ENCODE data around the gene SNX6. TPM values are rescaled to one million over a fixed set of nuclear protein-coding genes. Genes with fewer than 3 reads are reported as not detected.
"Not testable (repeated sequence)": the region's sequence is repeated elsewhere in the genome, so short reads cannot be mapped to it uniquely, and the experiment has no call there.

The SNX6 gene
- total RNA-seq, 1 experiment from 2014 or later: 72.5 TPM

DNA sequence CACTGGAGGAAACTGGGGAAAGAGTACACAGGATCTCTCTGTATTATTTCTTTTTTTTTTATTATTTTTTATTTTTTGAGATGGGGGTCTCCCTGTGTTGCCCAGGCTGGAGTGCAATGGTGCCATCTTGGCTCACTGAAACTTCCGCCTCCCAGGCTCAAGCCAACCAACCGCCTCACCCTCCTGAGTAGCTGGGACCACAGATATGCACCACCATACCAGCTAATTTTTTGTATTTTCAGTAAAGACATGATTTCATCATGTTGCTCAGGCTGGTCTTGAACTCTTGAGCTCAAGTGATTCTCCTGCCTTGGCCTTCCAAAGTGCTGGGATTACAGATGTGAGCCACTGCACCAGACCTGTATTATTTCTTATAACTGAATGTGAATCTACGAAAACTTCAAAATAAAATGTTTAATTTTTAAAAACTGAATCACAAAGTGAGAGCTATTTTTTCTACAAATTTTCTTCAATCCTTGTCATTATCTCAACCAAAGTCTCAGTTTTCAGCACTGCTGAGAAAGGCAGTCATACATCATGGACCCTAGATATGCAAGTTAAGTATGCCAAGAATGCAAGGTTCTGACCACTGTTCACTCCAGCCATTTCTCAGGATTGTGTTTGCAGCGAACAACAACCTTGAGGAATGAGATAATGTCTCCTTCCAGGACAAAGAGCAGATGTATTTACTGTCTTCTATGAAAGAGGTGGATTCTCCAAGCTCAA, 92.8 kb downstream of the SNX6 start:
- H3K36me3 Mint-ChIP-seq (ENCODE audit: insufficient read depth, unreplicated experiment): peaks cover 62% of the 10 kb centered on the region
- intact Hi-C loops (cut with micrococcal nuclease): loop anchor here (5.0 kb wide), 1 partner anchor 205 kb away; no protein-coding TSS in a partner anchor
- no TSS peak for BruUV-seq (replicated peaks)
- no peak for DNase-seq (ENCODE audit: unreplicated experiment)
- peak overlapping the region; percentile 98 for H3K4me3 Mint-ChIP-seq (ENCODE audit: unreplicated experiment)
- POLR2A ChIA-PET: interaction anchor here (0.7 to 3.4 kb wide), 6 partner anchors 17 to 206 kb away, joined by 3 to 14 read pairs (median 5); partner anchors contain the start of gene SPTSSA
- H3K9me3 Mint-ChIP-seq (ENCODE audit: unreplicated experiment): no peaks in the 10 kb centered on the region
- TF ChIP-seq, protein P1, sequence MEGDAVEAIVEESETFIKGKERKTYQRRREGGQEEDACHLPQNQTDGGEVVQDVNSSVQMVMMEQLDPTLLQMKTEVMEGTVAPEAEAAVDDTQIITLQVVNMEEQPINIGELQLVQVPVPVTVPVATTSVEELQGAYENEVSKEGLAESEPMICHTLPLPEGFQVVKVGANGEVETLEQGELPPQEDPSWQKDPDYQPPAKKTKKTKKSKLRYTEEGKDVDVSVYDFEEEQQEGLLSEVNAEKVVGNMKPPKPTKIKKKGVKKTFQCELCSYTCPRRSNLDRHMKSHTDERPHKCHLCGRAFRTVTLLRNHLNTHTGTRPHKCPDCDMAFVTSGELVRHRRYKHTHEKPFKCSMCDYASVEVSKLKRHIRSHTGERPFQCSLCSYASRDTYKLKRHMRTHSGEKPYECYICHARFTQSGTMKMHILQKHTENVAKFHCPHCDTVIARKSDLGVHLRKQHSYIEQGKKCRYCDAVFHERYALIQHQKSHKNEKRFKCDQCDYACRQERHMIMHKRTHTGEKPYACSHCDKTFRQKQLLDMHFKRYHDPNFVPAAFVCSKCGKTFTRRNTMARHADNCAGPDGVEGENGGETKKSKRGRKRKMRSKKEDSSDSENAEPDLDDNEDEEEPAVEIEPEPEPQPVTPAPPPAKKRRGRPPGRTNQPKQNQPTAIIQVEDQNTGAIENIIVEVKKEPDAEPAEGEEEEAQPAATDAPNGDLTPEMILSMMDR (IDR thresholded peaks at IDR 0.05; ENCODE audit: unreplicated experiment): no peak
- no peak overlapping the region for H3K27ac Mint-ChIP-seq (ENCODE audit: low read depth, unreplicated experiment)
- peaks cover 4% of the 10 kb centered on the region for H3K4me1 Mint-ChIP-seq (ENCODE audit: insufficient read depth, unreplicated experiment)
- CTCF ChIA-PET: interaction anchor here (0.6 to 2.8 kb wide), 5 partner anchors 13 to 212 kb away, joined by 3 to 8 read pairs (median 3); no protein-coding TSS in a partner anchor
- no peaks in the 10 kb centered on the region for H3K27me3 Mint-ChIP-seq (ENCODE audit: insufficient read depth, unreplicated experiment)

DNA sequence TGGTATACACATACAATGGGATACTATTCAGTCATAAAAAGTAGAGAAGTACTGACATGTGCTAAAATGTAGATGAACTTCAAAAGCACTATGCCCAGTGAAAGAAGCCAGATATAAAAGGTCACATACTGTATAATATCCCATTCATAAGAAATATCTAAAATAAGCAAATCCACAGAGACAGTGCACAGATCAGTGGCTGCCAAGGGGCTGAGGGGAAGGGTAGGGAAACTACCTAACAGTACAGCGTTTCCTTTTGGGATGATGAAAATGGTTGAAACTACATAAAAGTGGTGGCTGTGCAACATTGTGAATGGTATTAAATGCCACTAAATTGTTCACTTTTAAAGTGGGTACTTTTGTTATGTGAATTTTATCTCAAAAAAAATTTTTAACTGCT, 102.4 kb downstream of the SNX6 start:
- no peak overlapping the region for H3K4me3 Mint-ChIP-seq (ENCODE audit: unreplicated experiment)
- H3K4me1 Mint-ChIP-seq (ENCODE audit: insufficient read depth, unreplicated experiment): no peaks in the 10 kb centered on the region
- H3K9me3 Mint-ChIP-seq (ENCODE audit: unreplicated experiment): no peaks in the 10 kb centered on the region
- TF ChIP-seq, protein P1 (IDR thresholded peaks at IDR 0.05; ENCODE audit: unreplicated experiment): no peak
- CTCF ChIA-PET: interaction anchor here (0.6 kb wide), 1 partner anchor 196 kb away, joined by 3 read pairs; no protein-coding TSS in a partner anchor
- H3K36me3 Mint-ChIP-seq (ENCODE audit: insufficient read depth, unreplicated experiment): peaks cover 100% of the 10 kb centered on the region
- intact Hi-C loops (cut with micrococcal nuclease): no loop called here
- POLR2A ChIA-PET: no interaction called here
- no peak for DNase-seq (ENCODE audit: unreplicated experiment)
- no peak overlapping the region for H3K27ac Mint-ChIP-seq (ENCODE audit: low read depth, unreplicated experiment)
- H3K27me3 Mint-ChIP-seq (ENCODE audit: insufficient read depth, unreplicated experiment): no peaks in the 10 kb centered on the region
- BruUV-seq (replicated peaks): no TSS peak

- intact Hi-C loops (cut with micrococcal nuclease); H3K27me3 Mint-ChIP-seq (ENCODE audit: insufficient read depth, unreplicated experiment); BruUV-seq (replicated peaks); H3K9me3 Mint-ChIP-seq (ENCODE audit: unreplicated experiment); H3K4me3 Mint-ChIP-seq (ENCODE audit: unreplicated experiment); H3K27ac Mint-ChIP-seq (ENCODE audit: low read depth, unreplicated experiment); H3K4me1 Mint-ChIP-seq (ENCODE audit: insufficient read depth, unreplicated experiment); DNase-seq (ENCODE audit: unreplicated experiment); POLR2A ChIA-PET: not testable (repeated sequence)
- CTCF ChIA-PET: interaction anchor here (0.6 to 1.0 kb wide), 2 partner anchors 12 to 14 kb away, joined by 3 to 4 read pairs; no protein-coding TSS in a partner anchor
- H3K36me3 Mint-ChIP-seq (ENCODE audit: insufficient read depth, unreplicated experiment): peaks cover 100% of the 10 kb centered on the region
Observed at GRCh38 chr14:34524216-34524615, 105.7 kb downstream of the SNX6 start.

GRCh38 chr14:34522496-34522895, 107.5 kb downstream of the SNX6 start:
- intact Hi-C loops (cut with micrococcal nuclease): no loop called here
- Mint-ChIP-seq H3K4me1 (ENCODE audit: insufficient read depth, unreplicated experiment) (peaks cover 7% of the 10 kb centered on the region), H3K27ac (ENCODE audit: low read depth, unreplicated experiment) (no peak overlapping the region), H3K4me3 (ENCODE audit: unreplicated experiment) (no peak overlapping the region), H3K27me3 (ENCODE audit: insufficient read depth, unreplicated experiment) (no peaks in the 10 kb centered on the region), H3K9me3 (ENCODE audit: unreplicated experiment) (no peaks in the 10 kb centered on the region), H3K36me3 (ENCODE audit: insufficient read depth, unreplicated experiment) (peaks cover 99% of the 10 kb centered on the region)
- POLR2A ChIA-PET: no interaction called here
- DNase-seq (ENCODE audit: unreplicated experiment): no peak
- BruUV-seq (replicated peaks): no TSS peak
- TF ChIP-seq, protein P1 (IDR thresholded peaks at IDR 0.05; ENCODE audit: unreplicated experiment): no peak
- CTCF ChIA-PET: no interaction called here

- H3K27me3 Mint-ChIP-seq (ENCODE audit: insufficient read depth, unreplicated experiment); DNase-seq (ENCODE audit: unreplicated experiment); intact Hi-C loops (cut with micrococcal nuclease); H3K4me3 Mint-ChIP-seq (ENCODE audit: unreplicated experiment); BruUV-seq (replicated peaks); H3K9me3 Mint-ChIP-seq (ENCODE audit: unreplicated experiment); H3K4me1 Mint-ChIP-seq (ENCODE audit: insufficient read depth, unreplicated experiment): not testable (repeated sequence)
- ChIA-PET POLR2A (interaction anchor here (1.3 to 2.4 kb wide), 3 partner anchors 16 to 24 kb away, joined by 3 to 5 read pairs (median 5); no protein-coding TSS in a partner anchor), CTCF (interaction anchor here (0.6 kb wide), 3 partner anchors 190 to 953 kb away, joined by 3 to 6 read pairs (median 3); no protein-coding TSS in a partner anchor)
- Mint-ChIP-seq H3K36me3 (ENCODE audit: insufficient read depth, unreplicated experiment) (peaks cover 98% of the 10 kb centered on the region), H3K27ac (ENCODE audit: low read depth, unreplicated experiment) (peak overlapping the region; percentile 12)
Observed at GRCh38 chr14:34521071-34521470, 108.9 kb downstream of the SNX6 start.

- H3K9me3 Mint-ChIP-seq (ENCODE audit: unreplicated experiment); DNase-seq (ENCODE audit: unreplicated experiment); H3K4me1 Mint-ChIP-seq (ENCODE audit: insufficient read depth, unreplicated experiment); BruUV-seq (replicated peaks); intact Hi-C loops (cut with micrococcal nuclease); H3K4me3 Mint-ChIP-seq (ENCODE audit: unreplicated experiment); H3K27me3 Mint-ChIP-seq (ENCODE audit: insufficient read depth, unreplicated experiment): not testable (repeated sequence)
- CTCF ChIA-PET: interaction anchor here (0.6 kb wide), 2 partner anchors 189 to 953 kb away, joined by 3 read pairs; no protein-coding TSS in a partner anchor
- POLR2A ChIA-PET: interaction anchor here (0.7 to 2.4 kb wide), 5 partner anchors 17 to 1908 kb away, joined by 3 to 5 read pairs (median 3); no protein-coding TSS in a partner anchor
- Mint-ChIP-seq H3K36me3 (ENCODE audit: insufficient read depth, unreplicated experiment) (peaks cover 98% of the 10 kb centered on the region), H3K27ac (ENCODE audit: low read depth, unreplicated experiment) (peak overlapping the region; percentile 12)
Observed at GRCh38 chr14:34520304-34520970, 109.5 kb downstream of the SNX6 start.

Data from MCF 10A (cell line).